Measurements from ENCODE around the gene LRG1. TPM values are rescaled to one million over a fixed set of nuclear protein-coding genes. Genes with fewer than 3 reads are reported as not detected.

Gene LRG1
- total and polyA plus RNA-seq, 4 donors = 57.8 to 1,122 (median 661) TPM

- Histone ChIP-seq H3K9ac (ENCODE audit: low read depth in 1 of 2, low read length in 2 of 2) (no peak overlapping the region), H3K36me3 (ENCODE audit: control insufficient read depth in 4 of 4, insufficient read depth in 3 of 4, low read depth in 1 of 4, low read length in 3 of 4) (peaks cover 12 to 70% (median 25%) of the 10 kb centered on the region in 4 donors), H3K27ac (ENCODE audit: low read depth in 1 of 2, low read length in 2 of 2) (no peak overlapping the region), H3K4me1 (ENCODE audit: control insufficient read depth in 4 of 4, insufficient read depth in 4 of 4, low read length in 3 of 4) (no peaks in the 10 kb centered on the region), H3K9me3 (ENCODE audit: control insufficient read depth in 4 of 4, low read length in 3 of 4) (no peaks in the 10 kb centered on the region), H3K27me3 (ENCODE audit: control insufficient read depth in 4 of 4, insufficient read depth in 4 of 4, low read length in 3 of 4) (no peaks in the 10 kb centered on the region), H3K4me3 (ENCODE audit: low read depth in 1 of 3, low read length in 3 of 3) (no peak overlapping the region)
- 95% methylated on average over 29 of the region's 29 CpGs for WGBS
- no peak for DNase-seq (ENCODE audit: low spot score)
- TF ChIP-seq CTCF (IDR thresholded peaks at IDR 0.05; ENCODE audit: low read depth, low read length, missing input control) (no peak), SP1 (IDR thresholded peaks at IDR 0.05) (no peak), MAX (IDR thresholded peaks at IDR 0.05) (no peak), JUND (IDR thresholded peaks at IDR 0.05) (no peak), ATF3 (IDR thresholded peaks at IDR 0.05) (no peak)
These were observed 38.8 kb downstream of the LRG1 start for GRCh38 chr19:4500841-4501591.

- TF ChIP-seq SP1 (IDR thresholded peaks at IDR 0.05) = no peak
- Histone ChIP-seq H3K4me1 (ENCODE audit: control insufficient read depth in 4 of 4, insufficient read depth in 4 of 4, low read length in 3 of 4) (no peaks in the 10 kb centered on the region), H3K9me3 (ENCODE audit: control insufficient read depth in 4 of 4, low read length in 3 of 4) (no peaks in the 10 kb centered on the region), H3K9ac (ENCODE audit: low read depth in 1 of 2, low read length in 2 of 2) (no peak overlapping the region), H3K27me3 (ENCODE audit: control insufficient read depth in 4 of 4, insufficient read depth in 4 of 4, low read length in 3 of 4) (no peaks in the 10 kb centered on the region), H3K36me3 (ENCODE audit: control insufficient read depth in 4 of 4, insufficient read depth in 3 of 4, low read depth in 1 of 4, low read length in 3 of 4) (peaks cover 10 to 64% (median 23%) of the 10 kb centered on the region in 4 donors), H3K27ac (ENCODE audit: low read depth in 1 of 2, low read length in 2 of 2) (no peak overlapping the region), H3K4me3 (ENCODE audit: low read depth in 1 of 3, low read length in 3 of 3) (no peak overlapping the region)
- no peak for DNase-seq (ENCODE audit: low spot score)
- WGBS = 95% methylated on average over 15 of the region's 15 CpGs
These were observed 40.0 kb downstream of the LRG1 start for GRCh38 chr19:4499855-4500254.

- Histone ChIP-seq H3K9me3 (ENCODE audit: control insufficient read depth in 4 of 4, low read length in 3 of 4) (no peaks in the 10 kb centered on the region), H3K36me3 (ENCODE audit: control insufficient read depth in 4 of 4, insufficient read depth in 3 of 4, low read depth in 1 of 4, low read length in 3 of 4) (peaks cover 10 to 62% (median 22%) of the 10 kb centered on the region in 4 donors), H3K4me3 (ENCODE audit: low read depth in 1 of 3, low read length in 3 of 3) (no peak overlapping the region), H3K9ac (ENCODE audit: low read depth in 1 of 2, low read length in 2 of 2) (no peak overlapping the region), H3K27ac (ENCODE audit: low read depth in 1 of 2, low read length in 2 of 2) (no peak overlapping the region), H3K4me1 (ENCODE audit: control insufficient read depth in 4 of 4, insufficient read depth in 4 of 4, low read length in 3 of 4) (no peaks in the 10 kb centered on the region), H3K27me3 (ENCODE audit: control insufficient read depth in 4 of 4, insufficient read depth in 4 of 4, low read length in 3 of 4) (no peaks in the 10 kb centered on the region)
- TF ChIP-seq EGR1 (IDR thresholded peaks at IDR 0.05; ENCODE audit: low read depth in 2 of 2) = no peak
- no peak for TF ChIP-seq FOXA2 (IDR thresholded peaks at IDR 0.05)
- TF ChIP-seq REST (IDR thresholded peaks at IDR 0.05) = no peak
- no peak for TF ChIP-seq FOXA1 (IDR thresholded peaks at IDR 0.05)
- TF ChIP-seq YY1 (IDR thresholded peaks at IDR 0.05) = no peak
- no peak for TF ChIP-seq GABPA (IDR thresholded peaks at IDR 0.05 in 1 of 2, conservative IDR thresholded peaks at IDR 0.05 in 1 of 2)
- no peak for TF ChIP-seq HNF4A (conservative IDR thresholded peaks at IDR 0.05)
- no peak for TF ChIP-seq RAD21 (IDR thresholded peaks at IDR 0.05)
- TF ChIP-seq MAX (IDR thresholded peaks at IDR 0.05) = no peak
- no peak for TF ChIP-seq ATF3 (IDR thresholded peaks at IDR 0.05)
- WGBS = 97% methylated on average over 23 of the region's 23 CpGs
- no peak for DNase-seq (ENCODE audit: low spot score)
These were observed 40.5 kb downstream of the LRG1 start for GRCh38 chr19:4499318-4499717.
